Skeletal muscle satellite cell (primary cell): Measurements from ENCODE around the gene ANKRD55.
"Not testable (repeated sequence)": the region's sequence is repeated elsewhere in the genome, so short reads cannot be mapped to it uniquely, and the experiment has no call there.

Experiments
- H3K27me3 ChIP-seq: 2 replicates; pipeline ENCODE4 v1.7.0; 2013; ENCODE audit warnings: low read length; ENCODE audit not compliant: control insufficient read depth, insufficient read depth
- H3K36me3 ChIP-seq: 2 replicates; pipeline ENCODE4 v1.7.0; 2013; ENCODE audit warnings: mild to moderate bottlenecking, control low read depth, low read length; ENCODE audit not compliant: insufficient read depth
- H3K4me1 ChIP-seq: 2 replicates; pipeline ENCODE4 v1.7.0; 2013; ENCODE audit warnings: low read length; ENCODE audit not compliant: control insufficient read depth, insufficient read depth
- H3K4me2 ChIP-seq: 2 replicates; pipeline ENCODE4 v1.7.0; 2013; ENCODE audit warnings: mild to moderate bottlenecking, low read length
- H3K4me3 ChIP-seq: 2 replicates; pipeline ENCODE4 v1.7.0; 2013; ENCODE audit warnings: low read length
- H3K9ac ChIP-seq: 2 replicates; pipeline ENCODE4 v1.7.0; 2013; ENCODE audit warnings: mild to moderate bottlenecking, low read depth, low read length, moderate library complexity
- H3K9me3 ChIP-seq: replicated peaks from 2 replicates; pipeline ENCODE4 v1.7.0; 2013; ENCODE audit warnings: mild to moderate bottlenecking, control low read depth, low read length

Gene ANKRD55

GRCh38 chr5:56110646-56111403 is 122.3 kb downstream of the ANKRD55 start:
- no peak overlapping the region for H3K4me3 ChIP-seq
- no peaks in the 10 kb centered on the region for H3K27me3 ChIP-seq
- H3K36me3 ChIP-seq, result no peaks in the 10 kb centered on the region
- H3K9ac ChIP-seq, result no peak overlapping the region
- H3K9me3 ChIP-seq, result no peaks in the 10 kb centered on the region
- peaks cover 10% of the 10 kb centered on the region for H3K4me1 ChIP-seq
- no peak overlapping the region for H3K4me2 ChIP-seq

- Histone ChIP-seq H3K27me3 (no peaks in the 10 kb centered on the region), H3K36me3 (no peaks in the 10 kb centered on the region), H3K4me2 (no peak overlapping the region), H3K9me3 (no peaks in the 10 kb centered on the region), H3K4me3 (no peak overlapping the region), H3K9ac (no peak overlapping the region), H3K4me1 (peaks cover 10% of the 10 kb centered on the region)
These were observed 124.9 kb downstream of the ANKRD55 start for GRCh38 chr5:56108246-56108645.

GRCh38 chr5:56106837-56107236 is 126.3 kb downstream of the ANKRD55 start:
- H3K27me3 ChIP-seq, result no peaks in the 10 kb centered on the region
- H3K4me1 ChIP-seq, result peaks cover 10% of the 10 kb centered on the region
- no peak overlapping the region for H3K9ac ChIP-seq
- no peaks in the 10 kb centered on the region for H3K36me3 ChIP-seq
- no peak overlapping the region for H3K4me2 ChIP-seq
- H3K9me3 ChIP-seq, result no peaks in the 10 kb centered on the region
- no peak overlapping the region for H3K4me3 ChIP-seq

- H3K4me2 ChIP-seq, result no peak overlapping the region
- no peaks in the 10 kb centered on the region for H3K27me3 ChIP-seq
- H3K36me3 ChIP-seq, result no peaks in the 10 kb centered on the region
- no peaks in the 10 kb centered on the region for H3K9me3 ChIP-seq
- no peak overlapping the region for H3K4me3 ChIP-seq
- no peak overlapping the region for H3K9ac ChIP-seq
- peaks cover 4% of the 10 kb centered on the region for H3K4me1 ChIP-seq
These were observed 127.4 kb downstream of the ANKRD55 start for GRCh38 chr5:56105511-56106291.

- H3K36me3 ChIP-seq, result no peaks in the 10 kb centered on the region
- no peak overlapping the region for H3K4me3 ChIP-seq
- H3K9ac ChIP-seq, result no peak overlapping the region
- H3K4me2 ChIP-seq, result no peak overlapping the region
- H3K27me3 ChIP-seq, result no peaks in the 10 kb centered on the region
- peaks cover 21% of the 10 kb centered on the region for H3K4me1 ChIP-seq
- no peaks in the 10 kb centered on the region for H3K9me3 ChIP-seq
These were observed 130.2 kb downstream of the ANKRD55 start for GRCh38 chr5:56102889-56103288.

- not testable (repeated sequence) for H3K36me3 ChIP-seq, H3K9me3 ChIP-seq, H3K27me3 ChIP-seq, H3K4me2 ChIP-seq, H3K9ac ChIP-seq, H3K4me3 ChIP-seq
- peaks cover 23% of the 10 kb centered on the region for H3K4me1 ChIP-seq
These were observed 130.9 kb downstream of the ANKRD55 start for GRCh38 chr5:56102207-56102606.

GRCh38 chr5:56101180-56101579 is 131.9 kb downstream of the ANKRD55 start:
- H3K9ac ChIP-seq, result no peak overlapping the region
- H3K4me1 ChIP-seq, result peaks cover 23% of the 10 kb centered on the region
- H3K36me3 ChIP-seq, result no peaks in the 10 kb centered on the region
- H3K27me3 ChIP-seq, result no peaks in the 10 kb centered on the region
- no peaks in the 10 kb centered on the region for H3K9me3 ChIP-seq
- H3K4me3 ChIP-seq, result no peak overlapping the region
- H3K4me2 ChIP-seq, result no peak overlapping the region

- peaks cover 23% of the 10 kb centered on the region for H3K4me1 ChIP-seq
These were observed 132.5 kb downstream of the ANKRD55 start for GRCh38 chr5:56100439-56101176.

GRCh38 chr5:56099346-56099745 is 133.8 kb downstream of the ANKRD55 start:
- no peak overlapping the region for H3K9ac ChIP-seq
- peak overlapping the region; percentile 41 for H3K4me2 ChIP-seq
- no peaks in the 10 kb centered on the region for H3K27me3 ChIP-seq
- no peaks in the 10 kb centered on the region for H3K36me3 ChIP-seq
- no peaks in the 10 kb centered on the region for H3K9me3 ChIP-seq
- H3K4me1 ChIP-seq, result peaks cover 23% of the 10 kb centered on the region
- no peak overlapping the region for H3K4me3 ChIP-seq

More at GRCh38 chr5:56100439-56101176, 132.5 kb downstream of the ANKRD55 start:
- no peaks in the 10 kb centered on the region for H3K9me3 ChIP-seq
- no peak overlapping the region for H3K9ac ChIP-seq
- no peak overlapping the region for H3K4me2 ChIP-seq
- H3K4me3 ChIP-seq, result no peak overlapping the region
- H3K27me3 ChIP-seq, result no peaks in the 10 kb centered on the region
- H3K36me3 ChIP-seq, result no peaks in the 10 kb centered on the region

GRCh38 chr5:56097055-56097454 is 136.1 kb downstream of the ANKRD55 start:
- Histone ChIP-seq H3K4me1 (peaks cover 23% of the 10 kb centered on the region), H3K9ac (no peak overlapping the region), H3K27me3 (no peaks in the 10 kb centered on the region), H3K9me3 (no peaks in the 10 kb centered on the region), H3K4me2 (no peak overlapping the region), H3K4me3 (no peak overlapping the region), H3K36me3 (no peaks in the 10 kb centered on the region)

- no peaks in the 10 kb centered on the region for H3K36me3 ChIP-seq
- H3K9ac ChIP-seq, result no peak overlapping the region
- H3K4me3 ChIP-seq, result no peak overlapping the region
- H3K4me1 ChIP-seq, result peaks cover 23% of the 10 kb centered on the region
- H3K27me3 ChIP-seq, result no peaks in the 10 kb centered on the region
- H3K9me3 ChIP-seq, result no peaks in the 10 kb centered on the region
- H3K4me2 ChIP-seq, result no peak overlapping the region
These were observed 137.5 kb downstream of the ANKRD55 start for GRCh38 chr5:56095579-56096102.
